SIG-M5 (cell line): ENCODE data around the gene PTGDS.

Experiments used
- DNase-seq: peaks from one replicate; lab custom pipeline; 2025; lab: John Stamatoyannopoulos, UW

The PTGDS gene

DNA sequence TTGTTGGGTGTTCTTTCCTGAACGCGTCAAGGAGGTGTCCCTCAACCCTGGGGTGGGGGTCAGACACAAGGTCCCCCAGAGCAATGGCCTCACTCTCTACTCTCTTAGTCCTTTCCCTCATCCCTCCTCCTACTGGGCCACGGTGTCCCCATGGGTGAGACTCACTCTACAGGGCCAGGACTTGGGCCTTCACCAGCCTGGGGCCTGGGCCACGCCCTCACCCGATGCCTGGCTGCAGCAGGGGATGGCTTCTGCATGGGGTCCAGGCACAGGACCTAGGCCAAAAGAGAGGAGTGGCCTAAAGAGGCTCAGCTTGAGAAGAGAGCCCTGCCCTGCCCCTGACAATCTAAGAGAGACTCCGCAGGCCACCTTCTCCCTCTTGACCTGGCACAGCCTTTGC is 19.4 kb upstream of the PTGDS start:
- no peak for DNase-seq

DNA sequence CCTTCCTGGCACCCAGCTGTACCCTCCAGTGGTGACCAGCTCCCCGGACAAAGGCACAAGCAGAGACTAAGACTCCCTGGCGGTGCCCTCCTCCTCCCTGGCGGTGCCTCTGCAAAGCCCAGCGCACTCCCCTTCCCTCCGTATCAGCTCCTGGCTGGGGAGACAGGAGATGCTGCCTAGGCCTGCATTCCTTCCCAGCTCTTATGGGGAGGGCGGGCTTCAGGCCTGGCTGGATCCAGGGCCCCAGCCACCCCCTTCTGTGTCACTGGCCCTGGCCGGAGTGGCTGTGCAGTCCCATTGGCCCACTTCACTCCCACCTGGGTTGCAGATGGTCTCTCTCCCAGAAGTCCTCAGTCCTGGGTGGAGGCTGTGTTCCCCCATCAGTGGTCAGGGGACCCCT is 18.8 kb upstream of the PTGDS start:
- no peak for DNase-seq

DNA sequence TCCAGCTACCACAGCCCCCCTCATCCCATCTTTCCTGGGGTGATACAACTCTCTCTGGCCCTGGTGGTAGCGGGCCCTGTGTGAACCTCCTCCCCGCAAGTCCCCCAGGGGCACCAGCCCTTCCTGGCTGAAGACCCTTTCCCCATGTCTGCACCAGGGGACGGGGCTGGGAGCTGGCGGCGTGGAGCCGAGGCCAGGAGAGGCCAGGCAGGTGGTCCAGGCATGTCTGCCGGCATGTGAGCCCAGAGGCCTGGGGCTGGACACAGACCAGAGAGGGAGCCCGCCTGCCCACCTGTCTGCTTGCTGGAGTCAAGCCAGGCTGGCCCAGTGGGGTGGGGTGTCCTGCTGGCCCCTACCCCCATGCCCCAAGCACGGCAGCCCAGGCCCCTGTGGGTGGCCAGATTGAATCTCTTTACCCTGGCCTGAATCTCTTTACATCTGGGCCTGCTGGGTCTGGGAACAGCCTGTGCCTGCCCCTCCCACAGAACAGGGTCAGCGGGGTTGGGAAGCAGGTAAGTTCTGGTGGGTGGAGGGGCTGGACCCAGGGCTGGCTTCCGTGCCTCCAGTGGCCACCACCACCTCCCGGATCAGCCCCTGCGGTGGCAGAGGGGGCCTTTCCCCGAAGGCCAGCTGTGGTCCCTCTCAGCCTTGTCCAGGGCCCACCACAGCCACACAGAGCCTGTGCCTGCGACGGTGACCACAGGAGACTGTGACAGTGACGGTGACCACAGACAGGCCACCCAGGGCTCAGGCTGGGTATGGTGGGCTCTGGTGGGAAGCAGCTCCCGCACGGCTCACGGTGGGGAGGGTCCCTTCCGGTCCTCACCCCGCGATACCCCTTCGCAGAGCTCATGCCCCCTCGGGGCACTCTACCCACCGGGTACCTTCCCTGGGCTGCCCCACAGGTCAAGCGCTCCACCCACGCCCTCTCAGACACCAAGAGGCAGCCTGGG is 18.1 kb upstream of the PTGDS start:
- DNase-seq: no peak

DNA sequence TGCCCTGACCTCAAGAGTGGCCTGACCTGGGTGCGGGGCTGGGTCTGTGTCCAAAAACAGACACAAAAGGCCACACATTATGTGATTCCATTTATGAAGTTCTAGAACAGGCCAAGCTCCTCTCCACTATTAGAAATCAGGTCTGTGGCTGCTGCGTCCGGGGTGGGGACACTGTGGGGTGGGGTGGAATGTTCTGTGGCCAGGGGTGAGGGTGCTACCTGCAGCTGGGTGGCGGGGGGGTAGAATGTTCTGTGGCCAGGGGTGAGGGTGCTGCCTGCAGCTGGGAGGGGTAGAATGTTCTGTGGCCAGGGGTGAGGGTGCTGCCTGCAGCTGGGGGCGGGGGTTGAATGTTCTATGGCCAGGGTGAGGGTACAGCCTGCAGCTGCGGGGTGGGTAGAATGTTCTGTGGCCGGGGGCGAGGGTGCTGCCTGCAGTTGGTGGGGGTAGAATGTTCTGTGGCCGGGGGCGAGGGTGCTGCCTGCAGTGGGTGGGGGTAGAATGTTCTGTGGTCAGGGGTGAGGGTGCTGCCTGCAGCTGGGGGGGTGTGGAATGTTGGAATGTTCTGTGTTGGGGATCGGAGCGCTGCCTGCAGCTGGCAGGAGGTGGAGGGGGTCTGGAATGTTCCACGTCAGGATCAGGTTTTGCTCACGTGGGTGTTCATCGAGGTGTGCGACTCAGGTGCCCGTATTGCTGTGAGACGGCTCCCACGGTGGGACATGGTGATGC is 16.9 kb upstream of the PTGDS start:
- DNase-seq: no peak

DNA sequence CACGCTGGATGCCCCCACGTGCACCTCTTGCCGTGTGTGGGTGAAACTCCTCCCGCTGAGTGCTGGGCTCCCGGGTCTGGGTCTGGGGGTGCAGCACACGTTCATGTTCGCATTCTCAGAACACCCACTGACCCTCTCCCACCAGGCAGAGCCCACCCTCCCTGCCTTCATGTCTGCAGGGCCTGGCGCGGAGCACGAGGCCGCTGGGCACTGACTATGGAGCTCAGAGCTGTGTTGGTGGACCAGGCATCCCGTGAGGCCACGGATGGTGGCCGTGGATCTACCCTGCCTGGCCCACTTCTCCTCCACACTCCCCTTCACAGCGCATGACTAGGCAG is 16.4 kb upstream of the PTGDS start:
- DNase-seq: no peak

DNA sequence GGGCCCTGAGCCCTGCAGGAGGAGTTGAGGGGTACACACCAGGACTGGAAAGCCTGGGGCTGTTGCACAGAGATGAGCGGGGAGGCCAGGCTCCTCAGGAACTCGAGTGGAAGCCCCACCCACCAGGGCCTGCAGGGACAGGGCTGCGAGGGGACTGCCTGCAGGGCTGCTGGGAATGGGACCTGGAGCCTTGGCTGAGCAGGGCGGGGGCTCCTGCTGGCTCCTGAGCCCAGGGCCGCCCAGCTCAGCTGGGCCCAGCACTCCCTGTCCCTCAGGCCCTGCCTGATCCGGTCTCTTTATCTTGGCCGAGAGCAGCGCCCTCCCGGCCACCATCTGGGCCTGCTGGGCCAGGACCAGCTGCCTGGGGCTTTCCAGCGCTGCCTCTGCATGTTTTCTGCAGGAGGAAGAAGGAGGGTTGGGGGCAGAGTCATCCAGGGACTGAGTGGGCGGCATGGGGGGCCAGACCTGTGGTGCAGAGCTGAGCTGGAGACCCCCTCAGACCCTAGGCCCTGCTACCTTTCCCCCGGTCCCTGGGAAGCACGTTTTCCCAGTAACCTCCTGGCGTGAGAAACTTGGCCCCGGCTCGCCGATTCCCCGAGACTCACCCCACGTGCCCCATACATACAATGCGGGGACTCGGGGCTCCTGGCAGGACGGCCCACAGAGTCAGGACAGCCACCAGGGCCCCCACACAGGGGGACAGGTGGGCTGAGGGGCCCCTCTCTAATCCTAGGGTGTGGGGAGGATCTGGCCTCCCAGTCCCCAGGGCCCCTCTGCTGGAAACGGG is 15.8 kb upstream of the PTGDS start:
- DNase-seq: no peak

DNA sequence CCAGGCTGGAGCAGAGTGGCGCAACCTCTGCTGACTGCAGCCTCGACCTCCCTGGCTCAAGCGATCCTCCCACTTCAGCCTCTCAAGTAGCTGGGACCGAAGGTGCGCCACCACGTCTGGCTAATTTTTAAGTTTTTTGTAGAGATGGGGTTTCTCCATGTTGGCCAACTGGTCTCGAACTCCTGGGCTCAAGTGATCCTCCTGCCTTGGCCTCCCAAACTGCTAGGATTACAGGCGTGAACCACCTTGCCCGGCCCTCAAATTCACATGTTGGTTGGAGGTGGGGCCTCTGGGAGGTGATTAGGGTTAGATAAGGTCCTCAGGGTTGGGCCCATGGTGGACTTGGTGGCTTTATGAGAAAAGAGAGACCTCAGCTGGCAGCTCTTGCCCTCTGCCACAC is 15.1 kb upstream of the PTGDS start:
- DNase-seq: no peak

DNA sequence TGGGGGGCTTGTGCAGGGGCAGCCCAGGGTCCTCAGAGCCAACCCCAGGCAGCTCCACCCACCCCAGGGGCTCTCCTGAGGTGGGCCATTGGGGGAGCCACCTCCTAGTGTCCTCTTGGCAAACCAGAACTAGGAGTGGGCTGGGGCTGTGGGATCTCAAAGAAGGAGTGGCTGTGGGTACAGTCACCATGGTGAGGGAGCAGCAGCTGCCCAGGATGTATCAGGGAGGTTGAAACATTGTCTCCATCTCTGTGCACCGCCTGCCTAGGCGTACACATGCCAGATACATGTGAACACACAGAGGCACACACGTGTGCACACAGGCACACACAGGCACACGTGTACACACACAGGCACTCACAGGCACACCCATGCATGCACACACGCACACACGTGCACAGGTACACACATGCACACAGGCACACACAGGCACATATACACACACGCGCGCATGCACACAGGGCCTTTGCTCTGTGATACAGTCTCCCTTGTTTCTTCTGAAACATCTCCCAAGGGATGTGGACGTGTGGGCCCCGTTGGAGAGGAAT is 14.5 kb upstream of the PTGDS start:
- DNase-seq: no peak

DNA sequence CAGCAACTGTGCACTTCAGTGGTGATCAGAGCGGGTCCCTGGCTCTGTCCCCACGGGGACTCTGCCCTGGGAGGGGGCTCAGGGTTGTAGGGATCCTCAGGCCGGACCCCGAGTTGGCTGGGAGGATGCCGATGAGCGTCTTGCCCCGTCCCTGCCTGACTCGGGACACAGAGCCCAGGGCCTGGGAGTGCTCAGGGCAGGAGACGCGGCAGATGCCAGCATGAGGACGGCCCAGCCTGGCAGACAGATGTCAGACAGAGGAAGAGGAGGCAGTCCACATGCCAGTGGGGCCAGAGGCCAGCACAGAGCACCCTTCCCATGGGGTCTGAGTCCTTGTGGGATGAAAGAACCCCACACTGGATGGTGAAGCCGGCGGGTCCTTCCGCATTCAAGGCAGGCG is 14.0 kb upstream of the PTGDS start:
- DNase-seq: no peak

DNA sequence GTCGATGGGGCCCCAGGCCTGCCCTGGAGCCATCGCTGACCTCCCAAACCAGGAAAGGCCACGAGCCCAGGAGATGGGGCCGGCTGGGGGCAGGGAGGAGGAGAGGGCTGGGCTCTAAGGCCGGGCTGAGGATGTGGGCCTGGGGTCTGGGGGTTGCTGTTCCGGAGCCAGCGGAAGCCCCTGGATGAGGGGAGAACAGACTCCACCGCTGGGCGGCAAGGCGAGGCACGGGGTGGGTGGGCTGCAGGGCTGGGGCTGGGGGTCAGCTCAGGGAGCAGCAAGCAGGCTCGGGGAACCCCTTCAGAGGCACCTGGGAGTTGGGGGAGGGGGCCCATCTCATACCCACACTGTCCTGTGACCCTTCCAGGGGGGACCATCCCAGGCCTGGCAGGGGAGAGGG is 13.6 kb upstream of the PTGDS start:
- no peak for DNase-seq

DNA sequence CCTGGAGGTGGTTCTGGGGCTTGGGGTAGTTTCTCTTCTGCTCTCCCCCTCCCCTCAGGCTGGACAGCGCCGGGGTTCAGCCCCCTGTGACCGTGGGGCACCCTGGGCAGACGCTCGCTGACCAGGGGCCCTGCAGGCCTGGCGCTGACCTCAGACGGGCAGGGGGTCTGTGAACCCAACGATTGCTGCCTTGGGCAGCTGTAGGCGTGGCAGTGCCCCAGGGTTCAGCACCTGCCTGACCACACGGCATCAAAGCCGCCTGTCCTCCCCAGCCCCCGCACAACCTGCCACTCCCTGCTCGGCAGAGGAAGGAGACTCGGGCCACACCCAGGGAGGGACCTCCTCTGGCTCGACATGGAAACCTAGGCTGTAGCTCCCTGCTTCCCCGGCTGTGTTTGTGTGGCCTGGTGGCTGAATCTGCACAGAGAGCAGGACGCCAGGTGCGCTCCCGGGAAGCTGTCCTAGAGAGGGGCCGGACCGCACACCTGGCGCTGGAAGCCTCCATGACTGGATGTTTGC is 13.1 kb upstream of the PTGDS start:
- no peak for DNase-seq

DNA sequence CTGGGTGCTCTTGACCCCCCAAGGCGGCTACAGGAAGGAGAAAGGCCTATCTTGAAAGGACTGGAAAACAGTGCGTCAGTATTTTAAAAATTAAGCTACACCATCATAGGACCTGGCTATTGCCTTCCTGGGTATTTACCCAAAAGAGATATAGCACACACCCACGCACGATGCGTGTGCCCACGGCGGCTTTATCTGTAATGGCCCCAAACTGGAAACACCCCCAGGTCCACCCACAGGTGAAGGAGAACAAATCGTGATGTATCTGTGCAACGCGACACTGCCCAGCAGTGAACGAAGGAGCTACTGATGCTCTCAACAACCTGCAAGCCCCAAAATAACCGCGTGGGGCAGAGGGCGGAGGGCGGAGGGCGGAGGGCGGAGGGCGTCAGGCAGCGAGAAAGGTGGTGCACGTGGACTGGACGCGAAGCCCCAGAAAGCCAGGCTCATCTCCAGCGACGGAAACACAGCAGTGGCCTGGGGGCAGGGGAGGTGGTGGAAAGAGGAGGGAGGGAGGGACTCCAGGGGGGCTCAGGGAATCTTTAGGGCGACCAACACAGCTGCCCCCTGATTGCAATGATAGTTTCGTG is 12.4 kb upstream of the PTGDS start:
- DNase-seq: no peak

DNA sequence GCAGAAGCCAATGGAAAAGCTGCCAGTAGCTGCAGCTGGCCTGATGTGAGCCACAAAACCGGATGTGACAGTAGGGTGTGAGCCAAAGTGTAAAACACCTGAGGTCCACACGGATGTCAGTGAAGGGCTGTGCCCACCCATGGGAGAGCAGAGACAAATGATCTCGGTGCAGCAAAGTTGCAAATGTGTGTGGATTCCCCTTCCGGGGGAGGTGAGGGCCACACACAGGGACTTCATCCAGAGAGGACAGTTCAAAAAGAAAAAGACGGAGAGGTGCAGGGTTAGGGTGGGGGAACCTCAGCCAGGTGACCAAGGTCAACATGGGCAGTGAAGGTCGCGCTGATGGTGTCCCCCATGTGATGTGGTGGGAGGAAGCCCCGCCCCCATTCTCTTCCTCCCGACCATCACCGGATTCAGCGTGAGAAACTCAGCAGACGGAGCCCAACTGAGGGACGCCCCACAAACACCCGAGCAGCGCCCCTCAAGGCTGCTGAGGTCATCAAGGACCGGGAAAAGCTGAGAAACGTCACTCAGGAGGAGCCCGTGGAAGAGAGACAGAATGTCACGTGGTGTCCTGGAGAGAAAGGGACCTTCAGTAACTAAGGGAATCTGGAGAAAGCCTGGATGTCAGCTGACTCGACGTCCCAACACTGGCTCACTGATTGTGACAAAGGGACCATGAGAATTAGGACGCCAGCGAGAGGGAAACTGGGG is 11.4 kb upstream of the PTGDS start:
- no peak for DNase-seq

DNA sequence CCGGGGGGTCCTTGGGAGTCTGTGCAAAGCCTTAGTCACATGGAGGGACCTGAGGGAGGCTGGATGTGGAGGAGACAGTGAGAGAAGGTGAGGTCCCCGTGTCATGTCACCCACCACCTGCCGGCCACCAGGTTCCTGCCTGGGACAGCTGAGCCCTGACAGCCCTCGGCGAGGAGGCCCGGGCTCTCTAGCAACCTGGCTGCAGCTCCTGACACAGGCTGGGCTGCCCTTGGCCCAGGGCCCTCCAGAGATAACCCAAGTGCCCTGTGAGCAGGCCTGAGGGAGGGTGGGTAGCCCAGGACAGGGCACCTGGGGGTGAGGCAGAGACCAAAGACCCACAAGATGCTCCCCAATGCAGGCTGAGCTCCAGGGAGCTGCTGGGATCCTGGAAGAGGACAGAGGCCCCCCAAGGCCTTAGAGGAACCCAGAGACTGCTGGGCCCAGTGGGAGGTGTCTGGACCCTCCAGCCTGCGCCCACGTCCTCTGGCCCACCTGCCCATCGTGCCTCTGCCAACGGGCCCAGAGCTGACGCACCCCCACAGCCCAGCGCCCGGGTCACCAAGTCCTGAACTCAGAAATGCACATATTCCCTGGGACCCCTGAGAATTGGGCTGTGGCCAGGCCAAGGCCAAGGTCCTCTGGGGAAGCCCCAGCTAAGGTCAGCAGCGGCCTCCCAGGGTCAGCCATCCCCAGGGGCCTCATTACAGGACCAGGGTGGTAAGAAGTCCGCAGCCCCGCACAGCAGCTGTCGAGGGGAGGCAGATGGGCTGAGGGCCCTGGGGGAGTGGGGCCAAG is 8.8 kb upstream of the PTGDS start:
- DNase-seq: no peak

DNA sequence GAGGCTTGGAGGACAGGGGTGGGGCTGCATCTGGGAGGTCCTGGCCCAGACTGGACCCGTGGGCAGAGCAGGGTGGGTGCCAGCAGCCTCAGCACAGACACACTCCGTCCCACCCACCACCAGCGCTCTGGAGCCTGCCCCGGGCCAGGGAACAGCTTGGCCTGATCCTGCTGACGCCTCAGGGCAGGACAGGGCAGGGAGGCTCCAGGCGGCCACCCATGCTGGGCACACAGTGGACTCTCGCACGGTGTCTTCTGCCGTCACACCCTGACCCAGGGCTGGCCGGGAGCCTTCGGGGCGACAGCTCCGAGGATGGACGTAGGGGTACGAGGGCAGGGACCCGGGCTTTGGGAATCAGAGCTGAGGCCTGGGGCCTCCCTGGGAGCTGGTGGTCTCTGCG is 8.2 kb upstream of the PTGDS start:
- no peak for DNase-seq

DNA sequence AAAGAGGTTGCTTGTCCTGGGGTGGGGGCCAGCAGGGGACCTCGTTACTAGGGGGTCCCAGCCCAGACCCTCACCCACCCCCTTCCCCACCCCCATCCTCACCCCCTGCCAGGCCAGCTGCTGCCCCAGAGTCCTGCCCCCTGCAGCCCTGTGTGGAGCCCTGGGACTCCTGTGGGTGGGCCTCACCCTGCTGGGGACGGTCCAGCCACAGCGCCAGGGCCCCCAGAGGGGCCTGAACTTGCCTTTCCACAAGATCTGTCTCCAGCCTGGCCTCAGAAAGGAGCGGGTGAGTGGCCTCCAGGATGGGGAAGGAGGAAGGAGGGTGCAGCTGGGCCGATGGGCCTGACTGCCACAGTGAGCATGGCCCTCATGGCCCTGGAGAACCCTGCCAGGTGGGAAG is 7.5 kb upstream of the PTGDS start:
- no peak for DNase-seq

DNA sequence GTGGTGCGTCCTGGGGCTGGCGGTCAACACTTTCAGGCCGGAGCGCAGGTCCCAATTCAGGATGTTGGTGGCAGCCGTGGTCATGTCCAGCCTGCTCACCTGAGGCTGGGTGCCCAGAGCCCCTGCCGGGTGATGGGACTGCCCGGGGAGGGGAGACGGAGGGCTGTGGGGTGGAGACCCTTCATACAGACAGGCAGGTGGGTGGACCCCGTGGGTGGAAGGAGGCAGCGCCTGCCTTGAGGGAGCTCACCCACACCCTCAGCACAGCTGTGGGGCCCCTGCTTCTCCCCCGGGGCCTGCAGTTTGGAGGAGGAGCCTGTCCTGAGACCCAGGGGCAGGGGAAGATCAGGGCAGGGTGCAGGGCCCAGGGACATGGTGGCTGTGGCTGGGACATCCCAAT is 6.9 kb upstream of the PTGDS start:
- DNase-seq: no peak

DNA sequence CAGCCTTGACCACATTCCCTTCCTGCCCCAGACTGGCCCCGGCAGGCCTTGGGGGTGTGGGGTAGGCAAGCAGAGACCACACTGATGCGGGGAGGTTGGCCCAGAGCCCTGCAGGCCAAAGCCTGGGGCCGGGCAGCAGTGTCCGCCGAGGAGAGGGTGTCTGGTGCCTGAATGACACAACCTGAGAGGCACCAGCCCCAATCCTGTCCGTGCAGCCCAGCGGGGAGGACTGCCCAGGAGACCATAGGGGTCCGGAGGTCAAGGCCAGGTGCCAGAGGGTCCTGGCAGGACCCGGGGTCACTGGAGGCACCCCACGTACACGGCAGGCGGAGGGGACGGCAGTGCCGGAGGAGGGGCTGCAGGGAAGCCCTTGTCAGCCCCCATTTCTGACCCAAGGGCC is 5.6 kb upstream of the PTGDS start:
- DNase-seq: no peak

DNA sequence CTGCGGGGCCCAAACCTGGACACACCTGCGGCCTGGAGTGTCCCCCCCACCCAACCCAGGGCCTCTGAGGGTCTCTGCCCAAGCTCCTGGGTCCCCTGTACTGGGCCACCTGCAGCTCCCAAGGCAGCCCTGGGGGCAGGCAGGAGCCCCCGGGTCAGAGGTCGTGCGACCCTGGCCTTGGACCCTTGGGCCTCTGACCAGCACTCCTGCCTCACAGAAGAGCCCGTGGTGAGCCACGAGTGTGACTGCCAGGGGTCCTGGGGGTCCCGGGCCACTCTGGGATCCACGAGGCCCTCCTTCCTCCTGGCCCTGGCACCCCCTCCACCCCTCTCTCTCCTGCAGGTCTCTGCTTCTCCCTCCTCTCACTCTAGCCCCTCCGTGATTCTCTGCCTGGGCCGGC is 5.0 kb upstream of the PTGDS start:
- no peak for DNase-seq

DNA sequence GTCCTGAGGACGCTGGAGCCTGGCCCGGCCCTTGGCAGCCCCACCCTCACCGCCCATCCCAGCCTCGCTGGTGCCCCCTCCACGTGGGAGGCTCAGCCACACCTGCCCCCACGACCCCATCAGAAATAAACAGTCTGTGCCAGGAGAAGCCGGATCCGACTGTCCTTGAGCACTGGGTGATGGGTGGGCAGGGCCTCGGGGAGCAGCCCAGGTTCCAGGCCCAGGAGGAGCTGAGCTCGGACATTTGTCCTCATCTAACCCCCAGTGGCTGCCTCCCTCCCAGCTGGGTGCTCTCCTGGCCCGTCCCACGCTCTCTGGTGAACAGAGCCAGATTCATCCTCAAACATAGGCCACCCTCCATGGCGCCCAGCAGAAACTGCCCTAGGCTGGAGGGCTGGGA is 4.6 kb upstream of the PTGDS start:
- no peak for DNase-seq
